Left ventricle myocardium superior (tissue), 1 donor: ENCODE data around the gene SBK1. TPM values are rescaled to one million over a fixed set of nuclear protein-coding genes. Genes with fewer than 3 reads are reported as not detected.
A peak's percentile ranks its signal among the peaks of the same experiment; 100 is the strongest.

Experiments
- ATAC-seq: fragments of 200-7000 bp; cut with Tn5 transposase; one replicate; pipeline ENCODE4 v1.9.1; 2020; ENCODE audit warnings: mild to moderate bottlenecking, moderate library complexity
- DNase-seq: peaks from one replicate; pipeline ENCODE4 v3.0.0-alpha.2; 2020
- intact Hi-C: fragments of 100-400 bp; cut with micrococcal nuclease; formaldehyde crosslinking; loops from one replicate; pipeline ENCODE4 v1.11.0; 2022
- total RNA-seq: library from RNA; stranded (reverse); fragmentation: NEBNext Ultra II Directional; extraction: Animal tissue kit (Norgen Biotek cat#: 25700); gene quantifications from one replicate; pipeline ENCODE4 v1.2.1, GENCODE V29; 2021
- donor health status: DM: no; HTN: yes; CAD: no; lungs with severe emphysema.

Gene SBK1
- total RNA-seq, 1 donor from 2014 or later = 2.8 TPM

GRCh38 chr16:28279006-28279405 is 13.3 kb upstream of the SBK1 start:
- DNase-seq (no peak), ATAC-seq (no peak)
- intact Hi-C loops = no loop called here

DNA sequence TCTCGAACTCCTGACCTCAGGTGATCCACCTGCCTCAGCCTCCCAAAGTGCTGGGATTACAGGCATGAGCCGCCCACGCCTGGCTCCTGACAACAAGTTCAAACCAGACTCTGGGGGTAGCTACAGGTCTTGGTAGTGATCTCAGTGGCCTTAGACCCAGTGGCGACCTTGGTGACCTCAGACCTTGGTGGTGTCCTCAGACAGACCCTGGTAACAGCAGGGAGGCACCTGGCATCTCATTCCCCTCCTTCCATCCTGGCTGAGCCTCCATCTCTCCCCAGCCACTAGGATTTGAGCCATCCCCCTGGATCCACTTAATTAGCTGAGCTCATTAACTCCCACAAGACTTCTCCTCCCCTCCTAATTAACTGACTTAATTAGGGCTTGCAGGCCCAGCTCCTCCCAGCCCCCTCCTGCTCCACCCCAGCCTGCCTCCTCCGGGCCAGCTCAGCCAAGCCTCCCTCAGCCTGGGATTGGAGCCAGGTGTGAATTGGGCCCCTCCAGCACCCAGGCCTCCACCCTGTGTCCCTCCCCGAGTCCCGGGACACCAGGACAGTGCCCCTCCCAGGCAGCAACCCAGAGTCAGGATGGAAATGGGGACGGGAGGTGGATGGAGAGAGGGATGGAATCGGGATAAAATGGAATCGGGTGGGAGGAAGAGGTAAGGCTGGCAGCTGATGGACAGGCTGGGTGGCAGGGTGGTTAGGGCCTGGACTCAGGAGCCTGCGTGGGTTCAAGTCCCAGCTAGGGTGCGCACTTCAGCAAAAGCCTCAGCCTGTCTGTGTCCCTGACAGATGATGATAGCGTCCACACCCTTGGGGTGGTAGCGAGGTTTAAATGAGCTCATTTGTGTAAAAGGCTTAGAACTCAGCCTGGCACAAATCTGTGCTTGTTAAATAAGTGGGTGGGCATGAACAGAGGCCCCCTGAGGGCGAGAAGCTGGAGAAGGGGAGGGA is 11.2 kb upstream of the SBK1 start:
- intact Hi-C loops = no loop called here
- ATAC-seq = no peak
- no peak for DNase-seq

DNA sequence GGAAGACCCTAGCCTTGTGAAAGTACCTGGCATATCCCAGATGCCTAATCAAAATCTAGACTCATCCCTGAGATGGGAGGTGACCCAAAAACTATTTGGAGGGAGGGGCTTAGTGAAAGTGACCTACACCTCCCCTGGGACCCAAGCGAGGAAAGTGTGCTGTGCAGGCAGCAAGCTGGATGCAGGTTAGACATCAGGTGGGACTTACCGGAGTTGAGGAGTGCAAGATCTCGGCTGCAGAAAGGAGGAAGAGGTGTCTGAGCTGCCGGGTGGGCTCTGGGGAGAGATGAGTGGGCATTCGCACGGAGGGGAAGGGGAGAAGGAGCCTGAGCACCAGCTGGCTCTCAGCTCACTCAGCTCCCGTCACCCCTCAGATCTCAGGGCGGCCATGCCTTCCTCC is 10.3 kb upstream of the SBK1 start:
- intact Hi-C loops = no loop called here
- no peak for ATAC-seq
- no peak for DNase-seq

GRCh38 chr16:28283173-28283572 is 9.2 kb upstream of the SBK1 start:
- ATAC-seq (no peak), DNase-seq (no peak)
- intact Hi-C loops = no loop called here

DNA sequence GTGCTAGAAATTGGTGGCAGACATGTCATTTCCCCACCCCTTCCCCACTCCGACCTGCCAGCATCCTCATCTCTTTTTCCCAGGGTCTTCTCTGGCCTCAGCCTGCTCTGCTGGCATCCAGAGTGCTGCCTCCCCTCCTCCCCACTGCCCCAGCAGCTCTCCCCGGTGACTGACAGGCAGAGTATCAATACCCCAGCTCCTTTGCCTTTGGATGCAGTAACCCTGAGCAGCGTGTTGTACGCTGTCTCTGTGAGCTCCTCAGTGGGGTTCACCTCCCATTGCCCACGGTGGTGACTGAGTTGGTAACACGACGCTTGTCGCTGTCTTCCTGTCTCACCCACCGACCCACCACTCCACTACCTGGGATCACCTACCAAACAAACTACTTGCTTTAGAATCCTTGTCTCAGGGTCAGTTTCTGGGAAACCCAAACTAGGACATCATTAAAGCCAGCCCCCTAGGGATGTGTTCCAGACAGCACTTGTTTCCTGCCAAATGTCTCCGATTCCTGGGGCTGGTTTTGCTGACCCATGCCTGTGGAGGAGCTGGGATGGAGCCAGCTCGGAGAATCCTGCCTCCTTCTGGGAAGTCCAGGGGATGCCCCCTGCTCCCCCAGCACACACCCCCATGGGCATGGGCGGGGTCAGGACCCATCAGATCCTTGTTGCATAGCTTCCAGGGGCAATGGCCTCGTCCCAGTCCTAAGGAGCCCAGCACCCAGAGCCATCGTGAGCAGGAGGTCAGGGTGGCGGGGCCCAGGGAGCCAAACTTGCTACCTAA is 8.3 kb upstream of the SBK1 start:
- ATAC-seq (no peak), DNase-seq (no peak)
- intact Hi-C loops = no loop called here

GRCh38 chr16:28285649-28286048 is 6.7 kb upstream of the SBK1 start:
- DNase-seq (no peak), ATAC-seq (no peak)
- intact Hi-C loops = no loop called here

GRCh38 chr16:28288114-28288513 is 4.2 kb upstream of the SBK1 start:
- ATAC-seq (no peak), DNase-seq (no peak)
- intact Hi-C loops = no loop called here

- DNase-seq = no peak
- ATAC-seq = no peak
- intact Hi-C loops = no loop called here
Observed at GRCh38 chr16:28289048-28289447, 3.3 kb upstream of the SBK1 start.

DNA sequence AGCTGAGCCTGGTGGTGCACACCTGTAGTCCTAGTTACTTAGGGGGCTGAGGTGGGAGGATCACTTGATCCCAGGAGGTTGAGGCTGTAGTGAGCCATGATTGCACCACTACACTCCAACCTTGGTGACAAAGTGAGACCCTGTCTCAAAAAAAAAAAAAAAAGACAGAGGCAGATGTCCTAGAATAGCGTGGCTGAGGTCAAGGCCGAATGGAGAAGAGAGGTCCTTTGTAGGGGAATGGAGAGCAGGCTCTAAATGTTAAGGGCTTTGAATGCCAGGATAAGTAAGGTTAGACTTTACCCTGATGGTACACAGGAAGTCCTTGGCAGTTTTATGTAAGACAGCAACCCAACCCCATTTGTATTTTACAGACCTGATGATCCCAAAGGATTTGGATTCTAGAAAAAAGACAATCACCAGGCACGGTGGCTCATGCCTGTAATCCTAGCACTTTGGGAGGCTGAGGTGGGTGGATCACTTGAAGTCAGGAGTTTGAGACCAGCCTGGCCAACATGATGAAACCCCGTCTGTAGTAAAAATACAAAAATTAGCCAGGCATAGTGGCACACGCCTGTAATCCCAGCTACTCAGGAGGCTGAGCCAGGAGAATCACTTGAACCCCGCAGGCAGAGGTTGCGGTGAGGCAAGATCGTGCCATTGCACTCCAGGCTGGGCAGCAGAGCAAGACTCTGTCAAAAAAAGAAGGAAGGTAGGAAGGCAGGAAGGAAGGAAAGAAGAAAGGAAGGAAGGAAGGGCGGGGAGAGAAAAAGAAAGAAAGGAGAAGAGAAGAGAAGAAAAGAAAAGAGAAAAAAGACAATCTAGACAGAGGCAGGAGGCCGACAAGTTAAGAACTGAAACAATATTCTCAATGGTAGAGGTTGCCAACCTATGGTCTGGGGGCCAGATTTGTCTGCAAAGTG is 2.1 kb upstream of the SBK1 start:
- DNase-seq (no peak), ATAC-seq (no peak)
- intact Hi-C loops = no loop called here

DNA sequence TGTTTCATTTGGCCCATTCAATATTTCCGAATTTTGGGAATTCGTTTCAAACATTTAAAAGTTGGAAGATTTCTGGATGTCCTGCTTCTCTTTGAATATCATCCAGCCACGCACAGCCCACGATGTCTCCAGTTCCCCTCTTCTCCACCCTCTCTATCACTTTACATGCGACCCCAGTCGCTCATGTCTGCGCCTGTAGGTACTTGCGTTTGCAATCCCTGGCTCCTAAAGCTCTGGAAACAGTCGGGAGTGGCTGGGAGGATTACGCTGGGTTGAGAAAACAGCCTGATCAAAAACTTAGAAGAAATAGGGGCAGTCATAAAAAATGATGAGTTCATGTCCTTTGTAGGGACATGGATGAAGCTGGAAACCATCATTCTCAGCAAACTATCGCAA is 1.5 kb upstream of the SBK1 start:
- ATAC-seq (no peak), DNase-seq (no peak)
- intact Hi-C loops = no loop called here

DNA sequence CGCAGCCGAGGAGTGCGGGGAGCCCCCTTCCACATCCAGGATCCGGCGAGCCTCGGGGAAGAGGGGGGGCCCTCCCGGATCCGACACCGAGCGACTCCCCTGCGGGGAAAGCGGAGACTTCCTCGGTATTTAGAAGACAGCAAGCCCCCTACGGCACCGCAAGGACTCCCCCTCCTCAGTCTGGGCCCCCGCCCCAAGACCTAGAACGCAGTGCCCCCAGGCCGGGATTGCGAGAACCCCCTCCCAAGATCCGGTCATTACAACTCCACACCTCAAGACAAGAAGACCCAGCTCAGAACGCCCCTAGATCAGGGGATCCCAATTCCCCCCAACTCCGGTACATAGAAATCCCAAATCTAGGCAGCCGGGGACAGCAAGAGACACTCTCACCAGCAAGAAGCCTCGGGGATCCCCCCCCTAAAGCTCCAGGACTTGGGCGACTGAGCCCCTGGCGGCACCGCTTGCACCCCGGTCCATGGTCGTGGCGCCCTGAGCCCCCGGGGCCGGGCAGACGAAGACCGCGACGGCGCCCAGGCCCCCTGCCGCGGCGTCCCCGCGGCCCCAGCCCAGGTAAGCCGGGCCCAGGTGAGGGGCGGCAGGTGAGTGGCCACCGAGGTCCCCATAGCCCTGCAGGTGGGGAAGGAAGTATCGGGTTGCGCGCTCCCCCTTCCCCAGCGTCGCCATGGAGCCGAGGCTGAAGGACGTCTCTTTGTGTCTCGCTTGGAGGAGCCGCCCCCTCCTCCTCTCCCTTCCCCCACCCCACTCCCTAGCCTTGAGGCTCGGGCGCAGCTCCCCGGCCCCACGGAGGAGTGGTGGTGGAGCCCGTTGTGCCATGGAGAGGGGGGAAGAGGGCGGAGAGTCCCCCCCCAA is 641 bp downstream of the SBK1 start:
- intact Hi-C loops = no loop called here
- ATAC-seq = peak; percentile 4
- DNase-seq = no peak

- DNase-seq (no peak), ATAC-seq (no peak)
- intact Hi-C loops = no loop called here
Observed at GRCh38 chr16:28293601-28293960, 1.3 kb downstream of the SBK1 start.

DNA sequence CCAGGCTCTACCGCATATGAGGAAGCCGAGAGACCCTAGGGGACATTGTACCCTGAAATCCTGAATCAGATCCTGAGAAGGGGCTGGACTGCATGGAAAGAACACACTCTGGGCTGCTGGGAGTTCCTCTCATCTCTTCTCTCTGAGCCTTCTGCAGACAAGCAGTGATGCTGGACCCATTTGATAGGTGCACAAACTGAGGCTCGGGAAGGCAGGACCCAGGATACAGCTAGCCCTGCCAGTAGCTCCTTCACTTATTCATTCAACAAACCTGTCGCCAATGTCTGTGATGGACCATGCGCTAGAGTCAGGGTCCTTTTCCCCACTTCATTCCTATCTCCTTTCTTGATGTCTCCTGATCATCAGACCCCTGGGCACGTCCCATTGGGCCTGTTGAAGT is 1.9 kb downstream of the SBK1 start:
- DNase-seq (no peak), ATAC-seq (no peak)
- intact Hi-C loops = no loop called here

DNA sequence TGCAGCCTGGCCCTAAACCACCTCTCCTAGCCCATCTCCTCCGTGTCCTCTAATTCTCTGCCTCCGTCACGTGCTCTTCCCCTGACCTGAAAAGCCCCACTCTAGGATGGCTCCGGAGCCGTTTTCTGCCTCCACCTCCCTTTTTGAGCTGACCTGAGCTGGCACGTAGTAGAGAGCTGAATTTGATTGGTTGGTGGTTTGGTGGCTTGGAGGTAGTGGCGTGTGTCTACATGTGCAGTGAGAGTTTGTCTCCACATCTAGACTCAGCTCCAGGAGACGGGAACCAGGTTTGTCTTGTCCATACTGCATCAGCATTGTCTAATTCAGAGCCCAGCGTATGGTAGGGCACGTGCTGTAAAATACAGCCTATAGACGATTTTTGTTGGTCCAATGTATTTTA is 3.0 kb downstream of the SBK1 start:
- DNase-seq (no peak), ATAC-seq (no peak)
- intact Hi-C loops = no loop called here

- intact Hi-C loops = no loop called here
- DNase-seq (no peak), ATAC-seq (no peak)
Observed at GRCh38 chr16:28297308-28297707, 5.0 kb downstream of the SBK1 start.

- no peak for DNase-seq
- ATAC-seq = no peak
- intact Hi-C loops = no loop called here
Observed at GRCh38 chr16:28297784-28298510, 5.6 kb downstream of the SBK1 start.

DNA sequence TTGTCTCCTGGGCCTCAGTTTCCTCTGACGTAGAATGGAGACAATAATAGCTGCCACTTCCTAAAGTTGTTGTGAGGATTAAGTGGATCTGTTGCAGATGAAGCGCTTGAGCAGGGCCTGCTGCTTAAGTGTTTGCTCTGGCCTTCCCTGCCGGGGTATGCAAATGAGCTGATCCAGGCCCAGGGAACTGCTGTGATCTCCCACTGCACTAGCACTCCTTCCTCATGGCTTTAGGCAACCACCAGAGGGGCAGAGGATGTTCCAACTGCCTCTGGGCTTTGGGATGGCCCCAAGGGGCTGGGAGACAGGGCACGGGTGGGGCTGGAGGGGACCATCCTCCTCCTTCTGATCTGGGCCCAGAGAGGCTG is 6.2 kb downstream of the SBK1 start:
- DNase-seq (no peak), ATAC-seq (no peak)
- intact Hi-C loops = no loop called here

- intact Hi-C loops = no loop called here
- ATAC-seq (no peak), DNase-seq (no peak)
Observed at GRCh38 chr16:28300327-28300726, 8.0 kb downstream of the SBK1 start.
